Dedifferentiated amniotic fluid mesenchymal stem cell (primary cell): Measurements from ENCODE around the gene TRABD2B.

Source experiments
- DNase-seq: peaks from one replicate; pipeline ENCODE4 v3.0.0-alpha.2; 2016; ENCODE audit errors: extremely low spot score

Gene TRABD2B

GRCh38 chr1:48021792-48022191 is 24.6 kb upstream of the TRABD2B start:
- DNase-seq = no peak

DNA sequence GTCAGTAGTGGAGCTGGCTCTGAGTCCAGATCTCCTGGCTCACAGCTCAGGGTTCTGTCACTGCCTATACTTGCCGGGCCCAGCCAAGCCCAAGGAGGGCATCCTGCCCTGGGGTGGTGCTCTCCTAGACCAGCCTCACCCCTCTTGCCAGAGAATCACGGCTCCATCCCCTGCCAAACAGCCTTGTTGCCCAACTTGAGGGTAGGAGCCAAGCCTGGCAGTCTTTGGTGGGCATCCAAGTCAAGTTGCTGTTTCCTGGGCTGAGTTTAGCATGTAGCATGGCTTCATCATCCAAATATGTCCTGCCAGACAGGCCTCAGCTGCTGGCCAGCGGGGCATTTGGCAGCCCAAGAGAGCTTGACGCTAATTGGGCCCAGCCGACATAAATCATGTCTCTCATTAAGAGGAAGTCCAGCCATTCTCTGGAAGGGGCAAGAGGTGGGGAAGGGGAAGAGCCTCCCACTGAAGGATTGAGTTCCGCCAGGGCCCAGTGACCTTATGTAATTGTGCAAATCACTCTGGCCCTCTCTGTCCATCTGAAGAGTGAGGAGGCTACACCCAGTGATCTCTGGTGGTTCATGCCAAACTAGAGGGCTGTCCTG is 22.6 kb upstream of the TRABD2B start:
- no peak for DNase-seq

DNA sequence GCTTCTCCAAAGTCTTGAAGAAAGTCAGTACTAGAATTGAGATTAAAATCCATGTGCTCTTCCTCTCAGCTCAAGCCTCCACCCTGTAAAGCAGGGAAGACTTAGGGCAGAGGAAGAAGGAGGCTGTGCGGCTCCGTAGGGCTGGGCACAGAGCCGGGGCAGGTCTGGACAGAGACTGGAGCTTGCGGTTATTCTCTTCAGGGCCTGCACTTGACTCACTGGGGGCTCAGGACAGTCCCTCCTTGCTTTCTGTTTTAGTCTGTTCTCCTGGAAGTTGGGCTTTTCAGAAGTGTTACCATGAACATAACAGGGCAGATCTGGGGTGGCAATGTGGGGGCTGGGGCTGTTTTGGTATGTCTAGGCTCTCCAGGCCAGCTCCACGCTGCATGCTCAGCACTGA is 21.6 kb upstream of the TRABD2B start:
- no peak for DNase-seq

DNA sequence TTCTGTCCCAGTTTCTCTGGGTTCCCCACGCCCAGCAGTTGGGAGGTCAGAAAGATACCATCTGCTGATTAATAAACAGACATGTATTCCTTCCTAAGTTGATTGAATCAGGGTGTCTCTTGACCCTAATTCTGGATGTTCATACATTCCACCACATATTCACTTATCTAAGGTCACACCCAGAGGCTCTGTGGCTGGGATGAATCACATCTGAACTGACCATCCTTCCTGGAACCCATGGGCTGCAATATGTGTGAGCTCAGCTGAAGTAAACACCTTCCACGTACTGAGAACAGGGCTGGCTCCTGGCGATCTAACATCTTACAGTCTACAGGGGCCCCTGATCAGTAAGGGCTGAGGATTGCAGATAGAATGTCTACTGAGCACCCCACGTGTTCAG is 20.5 kb upstream of the TRABD2B start:
- DNase-seq = no peak

- DNase-seq = no peak
These were observed 19.3 kb upstream of the TRABD2B start for GRCh38 chr1:48016515-48016914.

GRCh38 chr1:48013270-48013669 is 16.1 kb upstream of the TRABD2B start:
- no peak for DNase-seq

- no peak for DNase-seq
These were observed 9.9 kb upstream of the TRABD2B start for GRCh38 chr1:48007047-48007446.

DNA sequence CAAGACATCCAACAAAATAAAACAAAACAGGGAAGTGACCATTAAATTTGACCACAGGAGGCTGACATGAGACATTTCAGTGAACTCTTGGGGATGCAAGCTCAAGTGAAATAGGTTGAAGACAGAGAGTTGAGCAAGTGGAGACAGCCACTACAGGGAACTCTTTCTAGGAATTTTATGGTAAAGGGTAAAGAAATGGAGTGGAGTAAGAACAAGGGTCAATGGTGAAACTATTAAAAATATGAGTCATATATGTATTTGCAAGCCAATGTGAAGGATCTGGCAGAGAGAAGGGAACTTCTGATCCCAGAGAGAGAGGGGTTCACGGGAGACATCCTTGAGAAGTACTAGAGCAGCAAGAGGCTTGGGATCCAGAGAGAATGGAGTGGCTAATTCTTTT is 9.1 kb upstream of the TRABD2B start:
- DNase-seq = no peak

DNA sequence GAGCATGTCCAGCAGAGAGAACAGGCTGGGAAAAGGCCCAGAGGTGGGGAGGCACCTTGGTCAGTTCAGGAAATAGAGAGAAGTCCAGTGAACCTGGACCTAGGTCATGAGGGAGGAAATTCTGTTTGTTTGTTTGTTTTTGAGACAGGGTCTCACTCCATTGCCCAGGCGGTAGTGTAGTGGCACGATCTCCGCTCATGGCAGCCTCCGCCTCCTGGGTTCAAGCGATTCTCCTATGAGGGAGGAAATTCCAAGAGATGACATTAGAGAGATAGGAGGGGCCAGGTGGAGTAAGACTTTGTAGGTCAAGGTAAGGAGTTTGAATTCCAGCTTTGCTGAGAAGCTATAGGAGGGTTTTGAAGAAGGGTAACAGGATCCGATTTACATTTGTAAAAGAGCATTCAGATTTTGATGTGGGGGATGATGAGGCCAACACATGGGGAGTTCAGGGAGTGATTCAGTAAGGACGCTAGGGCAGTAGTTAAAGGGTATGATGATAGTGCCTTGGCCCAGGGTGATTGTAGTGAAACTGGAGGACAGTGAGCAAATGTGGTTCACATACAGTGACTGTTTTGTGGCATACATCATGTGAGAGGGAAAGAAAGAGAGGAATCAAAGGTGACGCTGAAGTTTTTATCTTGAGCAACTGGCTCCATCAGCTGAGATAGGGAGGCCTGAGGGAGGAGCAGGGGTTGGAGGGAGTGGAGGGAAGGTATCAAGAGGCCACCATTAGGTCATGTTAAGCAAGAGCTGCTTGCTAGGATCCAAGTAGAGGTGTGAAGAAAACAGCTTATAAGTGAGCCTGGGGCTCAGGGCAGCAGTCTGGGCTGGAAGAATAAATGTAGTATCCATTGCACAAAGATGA is 8.3 kb upstream of the TRABD2B start:
- DNase-seq = no peak

- no peak for DNase-seq
These were observed 6.8 kb upstream of the TRABD2B start for GRCh38 chr1:48003741-48004531.

- DNase-seq = no peak
These were observed 5.0 kb upstream of the TRABD2B start for GRCh38 chr1:48002142-48002541.

DNA sequence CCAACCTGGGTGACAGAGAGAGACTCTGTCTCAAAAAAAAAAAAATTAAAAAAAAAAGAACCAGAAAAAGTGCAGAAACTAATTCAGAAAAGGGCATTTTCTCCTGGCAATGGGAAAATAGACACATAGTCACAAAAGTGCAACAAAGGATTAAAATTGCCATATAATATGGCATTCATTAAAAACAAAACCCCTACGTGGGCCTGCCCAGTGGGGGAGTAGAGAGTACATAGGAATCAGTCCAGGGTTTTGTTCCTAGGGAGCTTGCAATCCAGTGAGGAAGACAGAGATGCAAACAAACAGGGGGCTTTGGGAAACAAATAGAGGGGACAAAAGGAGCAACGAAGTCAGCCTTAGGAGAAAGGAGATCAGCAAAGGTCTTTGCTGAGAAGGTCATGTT is 4.5 kb upstream of the TRABD2B start:
- DNase-seq = no peak

- DNase-seq = no peak
These were observed 3.7 kb upstream of the TRABD2B start for GRCh38 chr1:48000883-48001282.

DNA sequence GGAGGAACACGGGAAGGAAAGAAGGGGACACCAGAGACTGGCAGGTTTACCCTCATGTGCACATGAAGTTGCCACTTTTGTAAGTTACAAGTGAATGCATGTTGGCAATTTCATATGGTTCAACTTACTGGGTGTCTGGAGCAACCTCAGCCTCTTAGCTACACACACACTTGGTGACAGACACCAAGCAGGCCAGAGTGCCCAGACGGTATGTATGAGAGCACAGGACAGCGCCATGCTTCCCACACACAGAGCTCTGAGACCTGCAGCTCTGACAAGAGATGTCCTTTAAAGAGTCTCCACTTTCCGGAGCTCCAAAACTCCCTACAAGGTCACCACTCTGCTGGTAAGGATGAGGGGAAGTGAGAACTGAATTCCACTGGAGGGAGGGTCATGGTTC is 1.9 kb upstream of the TRABD2B start:
- no peak for DNase-seq

DNA sequence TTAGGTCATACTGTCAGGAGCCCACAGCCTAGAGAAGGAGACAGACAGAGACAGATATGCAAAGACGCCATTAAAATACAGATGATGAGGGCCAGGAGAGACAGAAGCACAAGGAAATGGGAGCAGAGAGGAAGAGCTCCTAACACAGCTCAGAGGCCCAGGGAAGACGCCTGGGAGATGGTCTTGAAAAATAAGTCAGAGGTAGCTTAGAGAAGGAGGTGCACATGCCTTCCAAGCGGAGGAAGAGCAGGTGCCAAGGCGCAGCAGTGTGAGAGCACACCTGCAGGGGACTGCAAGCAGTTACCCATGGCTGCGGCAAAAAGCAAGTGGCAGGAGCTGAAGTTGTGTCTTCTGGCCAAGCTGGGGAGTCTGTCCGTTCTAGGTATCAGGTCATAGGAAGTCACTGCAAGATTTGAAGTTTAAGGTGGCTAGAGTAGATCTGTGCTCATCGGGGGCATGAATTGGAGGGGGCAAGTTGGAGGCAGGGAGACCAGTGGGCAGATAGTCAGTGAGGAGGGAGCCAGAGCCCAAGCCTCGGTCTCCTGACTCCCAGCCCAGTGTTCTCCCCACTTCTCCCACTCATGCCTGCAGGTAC is 1.3 kb upstream of the TRABD2B start:
- no peak for DNase-seq

- DNase-seq = no peak
These were observed 569 bp downstream of the TRABD2B start for GRCh38 chr1:47996406-47997226.

GRCh38 chr1:47996060-47996405 is 1.2 kb downstream of the TRABD2B start:
- no peak for DNase-seq

DNA sequence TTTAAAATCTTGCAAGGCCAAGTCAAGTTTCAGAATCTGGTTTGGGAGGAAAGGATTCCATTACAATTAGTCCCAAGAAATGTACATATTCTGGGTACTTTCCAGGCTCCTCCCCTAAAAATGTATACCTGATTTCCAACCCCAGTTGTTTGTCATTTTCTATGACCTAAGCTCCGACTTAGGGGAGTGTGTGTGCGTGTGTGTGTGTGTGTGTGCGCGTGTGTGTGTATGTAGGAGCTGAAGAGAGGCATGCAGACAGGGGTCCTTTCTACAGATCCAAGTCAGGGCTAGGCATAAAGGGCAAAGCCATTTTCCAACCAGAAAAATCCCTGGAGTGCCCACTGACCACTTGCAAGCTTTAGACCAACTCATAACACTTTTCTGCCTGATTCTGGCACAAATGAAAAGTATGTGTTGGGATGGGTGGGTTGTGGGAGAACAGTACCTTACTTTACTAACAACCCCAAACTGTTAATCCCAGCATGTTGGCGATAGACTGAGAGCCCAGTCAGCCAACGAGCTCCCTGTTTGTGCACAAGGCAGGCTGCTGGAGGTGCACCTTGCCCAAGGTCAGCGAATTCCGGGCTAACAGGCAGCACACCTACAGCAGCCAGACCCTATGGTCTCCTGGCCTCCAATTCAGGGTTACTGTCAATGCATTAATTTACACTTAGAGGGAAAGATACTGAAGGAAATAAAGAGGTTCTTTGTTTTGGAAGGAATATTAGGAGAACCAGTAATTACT is 1.7 kb downstream of the TRABD2B start:
- no peak for DNase-seq

- no peak for DNase-seq
These were observed 3.1 kb downstream of the TRABD2B start for GRCh38 chr1:47993881-47994625.

DNA sequence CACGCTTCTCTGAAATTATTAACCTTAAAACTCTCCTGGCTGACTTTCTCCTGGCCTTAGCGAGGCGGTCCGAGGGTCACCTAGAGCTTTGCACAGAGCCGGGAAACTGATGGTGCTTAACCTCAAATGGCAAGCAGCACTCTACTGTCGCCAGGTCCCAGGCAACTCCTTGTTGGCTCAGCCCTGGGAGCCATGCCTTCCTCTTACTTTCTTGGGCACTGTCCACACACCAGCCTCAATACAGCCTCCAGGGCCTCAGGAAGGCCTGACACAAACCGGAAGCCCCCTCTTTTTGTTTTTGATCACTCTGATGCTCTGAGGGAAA is 3.8 kb downstream of the TRABD2B start:
- DNase-seq = no peak
